Activated CD8-positive, alpha-beta memory T cell treated with anti-CD3 and anti-CD28 coated beads, Interleukin-2, amount 50 U/mL, for 48 hours (primary cell): ENCODE results near the gene GLI2.

Experiments
- DNase-seq: peaks from one replicate; pipeline ENCODE4 v3.0.0-alpha.2; 2020

Gene GLI2

GRCh38 chr2:120735746-120736170, at the start of gene GLI2:
Gene GLI2 (plus strand): TSS chr2:120735868. CDS start chr2:120797321, 61,453 bp downstream.
- peak; percentile 75 for DNase-seq

- DNase-seq: no peak
These were observed 49.7 kb upstream of the GLI2 start for GRCh38 chr2:120685974-120686297.

- DNase-seq: no peak
These were observed 49.0 kb upstream of the GLI2 start for GRCh38 chr2:120686511-120687168.

GRCh38 chr2:120687210-120687609, 48.5 kb upstream of the GLI2 start:
- no peak for DNase-seq

GRCh38 chr2:120690521-120690920, 45.1 kb upstream of the GLI2 start:
- no peak for DNase-seq

- DNase-seq: no peak
These were observed 44.3 kb upstream of the GLI2 start for GRCh38 chr2:120691410-120691809.

GRCh38 chr2:120692691-120693090, 43.0 kb upstream of the GLI2 start:
- DNase-seq: no peak

- DNase-seq: no peak
These were observed 42.5 kb upstream of the GLI2 start for GRCh38 chr2:120693121-120693520.

GRCh38 chr2:120694034-120694433, 41.6 kb upstream of the GLI2 start:
- no peak for DNase-seq

GRCh38 chr2:120697471-120697870, 38.2 kb upstream of the GLI2 start:
- no peak for DNase-seq

GRCh38 chr2:120699292-120699691, 36.4 kb upstream of the GLI2 start:
- no peak for DNase-seq

- no peak for DNase-seq
These were observed 35.0 kb upstream of the GLI2 start for GRCh38 chr2:120700659-120701058.

- DNase-seq: no peak
These were observed 34.6 kb upstream of the GLI2 start for GRCh38 chr2:120701096-120701495.

GRCh38 chr2:120701499-120701898, 34.2 kb upstream of the GLI2 start:
- DNase-seq: no peak

- no peak for DNase-seq
These were observed 33.6 kb upstream of the GLI2 start for GRCh38 chr2:120702061-120702460.

- no peak for DNase-seq
These were observed 32.9 kb upstream of the GLI2 start for GRCh38 chr2:120702801-120703200.

GRCh38 chr2:120703330-120703994, 32.2 kb upstream of the GLI2 start:
- DNase-seq: no peak

- no peak for DNase-seq
These were observed 31.0 kb upstream of the GLI2 start for GRCh38 chr2:120704696-120705095.

- DNase-seq: no peak
These were observed 27.9 kb upstream of the GLI2 start for GRCh38 chr2:120707816-120708215.

GRCh38 chr2:120708944-120709607, 26.6 kb upstream of the GLI2 start:
- DNase-seq: no peak

GRCh38 chr2:120709608-120710041, 26.0 kb upstream of the GLI2 start:
- no peak for DNase-seq

- no peak for DNase-seq
These were observed 25.4 kb upstream of the GLI2 start for GRCh38 chr2:120710256-120710655.

GRCh38 chr2:120711694-120712093, 24.0 kb upstream of the GLI2 start:
- DNase-seq: no peak

- DNase-seq: no peak
These were observed 23.4 kb upstream of the GLI2 start for GRCh38 chr2:120712180-120712681.
